GM18519 (cell line): ENCODE data around the gene LPP.

Source experiments
- ATAC-seq: cut with Tn5 transposase; IDR thresholded peaks from one replicate; pipeline ENCODE4 v1.9.1; 2021; ENCODE audit warnings: mild to moderate bottlenecking, moderate library complexity; ENCODE audit not compliant: unreplicated experiment, low FRiP score

LPP gene

DNA sequence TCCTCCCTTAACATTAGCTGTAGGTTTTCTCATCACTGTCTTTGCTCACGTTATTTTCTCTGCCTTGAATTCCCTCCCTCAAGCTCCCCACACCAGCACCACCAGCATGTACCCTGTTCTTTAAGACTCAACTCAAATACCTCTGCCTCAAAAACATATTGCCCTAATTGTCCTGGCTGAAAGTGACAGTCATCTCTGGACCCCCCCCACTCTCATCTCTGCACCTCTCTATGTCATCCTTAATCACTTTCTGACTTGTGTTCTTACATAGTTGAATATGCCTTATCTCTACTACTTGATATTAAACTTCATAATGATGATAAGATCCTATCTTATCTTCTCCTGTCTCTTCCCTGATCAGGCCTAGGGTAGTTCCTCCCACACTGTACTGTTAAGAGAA, 672.6 kb downstream of the LPP start:
- ATAC-seq: no peak

DNA sequence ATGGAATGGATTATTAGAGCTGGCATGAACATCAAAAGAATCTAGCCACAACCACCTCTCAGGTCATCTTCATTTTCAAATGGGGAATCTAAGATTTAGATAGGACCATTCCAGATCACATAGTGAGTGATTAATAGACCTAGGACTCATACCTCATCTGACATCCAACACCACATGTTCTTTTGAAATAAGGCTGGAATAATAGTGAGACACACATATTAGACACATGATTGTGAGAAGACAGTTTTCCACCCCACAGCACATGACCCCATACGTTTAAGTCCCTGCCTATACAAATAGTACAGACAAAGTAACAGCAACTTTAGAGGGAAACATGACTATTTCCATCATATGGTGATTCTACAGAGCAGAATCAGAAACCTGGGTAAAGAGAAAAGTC, 673.1 kb downstream of the LPP start:
- ATAC-seq: no peak

DNA sequence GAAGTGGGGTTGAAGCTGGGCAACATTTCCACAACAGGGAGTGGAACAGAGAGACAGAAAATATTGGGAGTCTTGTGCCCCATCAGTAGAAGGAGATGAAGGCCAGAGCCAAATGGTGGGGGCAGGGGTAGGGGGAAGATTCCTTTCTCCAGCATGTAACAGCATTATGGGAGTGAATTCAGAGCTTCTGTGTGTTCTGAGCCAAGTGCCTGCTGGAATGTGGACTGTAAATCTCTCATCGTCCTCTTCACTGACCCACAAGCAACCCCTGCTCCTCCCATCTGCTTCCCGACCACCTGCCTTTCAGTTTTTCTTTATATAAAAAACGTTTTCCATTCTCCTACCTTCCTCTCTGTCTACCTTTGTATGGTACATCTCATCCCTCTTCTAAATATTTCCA, 673.6 kb downstream of the LPP start:
- ATAC-seq: no peak

DNA sequence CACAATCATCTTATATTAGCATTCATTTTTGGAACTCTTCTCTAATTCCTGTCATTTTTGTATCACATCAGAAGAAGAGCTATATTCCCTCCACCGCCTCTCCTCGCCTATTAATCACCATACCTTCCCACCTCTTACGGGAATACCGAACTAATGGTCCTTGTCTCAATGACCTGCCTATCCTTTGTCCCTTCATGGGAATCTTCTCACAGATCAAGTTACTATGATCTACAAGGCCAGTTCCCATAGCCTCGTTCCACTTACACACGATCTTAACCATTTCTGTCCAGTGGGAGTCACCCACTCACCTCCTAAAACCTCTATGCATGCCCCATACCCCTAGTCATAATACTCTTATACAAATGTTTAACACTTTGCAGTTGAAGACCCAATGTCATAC, 675.2 kb downstream of the LPP start:
- ATAC-seq: no peak

DNA sequence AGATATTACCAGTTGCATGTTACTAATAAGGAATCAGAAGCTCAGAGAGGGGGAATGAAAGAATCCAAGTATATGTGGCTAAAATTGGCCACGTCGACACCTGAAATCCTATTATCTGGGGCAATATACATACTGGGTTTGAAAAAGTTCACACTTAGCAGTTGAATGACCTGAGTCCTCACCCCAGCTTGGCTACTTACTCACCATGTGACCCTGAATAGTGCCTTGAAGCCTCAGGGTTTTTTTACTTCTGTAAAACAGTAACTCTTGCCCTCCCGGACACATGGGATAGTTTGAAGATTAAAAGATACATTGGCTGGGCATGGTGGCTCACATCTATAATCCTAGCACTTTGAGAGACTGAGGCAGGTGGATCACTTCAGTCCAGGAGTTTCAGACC, 675.6 kb downstream of the LPP start:
- ATAC-seq: no peak

DNA sequence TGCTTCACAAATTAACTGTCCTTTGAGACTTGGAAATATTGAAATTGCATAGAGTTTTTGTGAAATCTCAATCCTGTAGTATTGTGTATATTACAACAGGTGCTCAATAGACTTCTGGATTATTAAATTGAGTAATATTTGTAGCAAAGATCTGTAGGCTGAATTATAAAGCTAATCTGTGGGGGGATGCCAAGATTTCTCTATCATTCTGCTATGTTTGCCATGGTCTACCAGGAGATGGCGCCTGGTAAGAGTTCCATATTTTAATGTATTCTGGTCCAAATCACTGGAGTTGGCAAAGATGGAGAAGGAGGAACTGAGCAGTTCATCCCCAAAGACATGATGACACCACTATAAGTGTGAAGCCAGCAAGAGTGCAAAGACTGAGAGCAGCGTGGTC, 676.9 kb downstream of the LPP start:
- ATAC-seq: no peak

DNA sequence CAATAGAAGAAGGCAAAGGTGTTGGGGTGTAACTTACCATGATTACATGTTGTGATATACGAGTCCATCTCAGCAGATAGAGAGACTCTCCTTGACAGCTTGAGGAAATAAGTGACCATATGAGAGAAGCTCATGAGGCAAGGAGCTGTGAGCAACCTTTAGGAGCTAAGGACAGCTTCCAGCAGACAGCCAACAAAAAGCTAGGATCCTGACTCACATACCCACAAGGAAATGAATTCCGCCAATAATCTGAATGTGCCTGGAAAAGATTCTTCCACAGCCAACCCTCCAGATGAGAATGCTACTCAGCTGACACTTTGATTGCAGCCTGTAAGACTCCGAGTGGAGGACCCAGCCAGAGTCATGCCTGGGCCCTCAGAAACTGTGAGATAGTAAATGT, 678.2 kb downstream of the LPP start:
- ATAC-seq: no peak

DNA sequence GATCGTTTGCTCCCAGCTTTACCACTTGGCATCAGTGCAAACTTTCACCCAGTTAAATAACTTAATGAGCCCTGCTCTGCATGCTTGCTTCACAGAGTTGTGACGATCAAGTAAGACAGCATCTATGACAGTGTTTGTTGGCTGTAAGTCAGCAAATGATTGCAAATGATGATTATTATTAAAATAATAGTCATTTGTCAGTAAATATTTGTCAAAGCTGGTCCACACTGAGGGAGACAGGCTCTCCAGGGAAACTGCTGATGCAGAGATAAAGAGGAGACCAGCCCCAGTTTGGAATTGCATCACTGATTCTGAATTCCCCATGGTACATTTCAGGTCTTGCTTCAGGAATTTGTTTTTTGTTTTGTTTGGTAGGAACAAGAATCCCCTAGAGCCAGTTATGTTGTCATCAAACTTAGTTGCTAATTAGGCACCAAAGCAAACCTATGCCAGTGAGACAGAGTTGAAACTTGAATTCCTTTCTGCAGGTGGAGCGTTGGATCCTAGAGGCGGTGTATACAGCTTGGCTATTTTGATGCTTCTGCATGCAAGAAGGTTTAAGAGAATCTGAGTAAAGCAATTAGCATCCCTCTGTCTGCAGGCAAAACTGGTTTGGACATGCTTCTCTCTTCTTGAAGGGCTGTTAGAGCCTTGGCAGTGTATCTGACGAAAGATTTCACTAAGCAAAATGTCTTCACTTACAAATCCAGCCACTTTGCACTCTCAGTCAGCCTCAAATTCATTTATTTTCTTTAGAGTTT, 679.2 kb downstream of the LPP start:
- no peak for ATAC-seq

DNA sequence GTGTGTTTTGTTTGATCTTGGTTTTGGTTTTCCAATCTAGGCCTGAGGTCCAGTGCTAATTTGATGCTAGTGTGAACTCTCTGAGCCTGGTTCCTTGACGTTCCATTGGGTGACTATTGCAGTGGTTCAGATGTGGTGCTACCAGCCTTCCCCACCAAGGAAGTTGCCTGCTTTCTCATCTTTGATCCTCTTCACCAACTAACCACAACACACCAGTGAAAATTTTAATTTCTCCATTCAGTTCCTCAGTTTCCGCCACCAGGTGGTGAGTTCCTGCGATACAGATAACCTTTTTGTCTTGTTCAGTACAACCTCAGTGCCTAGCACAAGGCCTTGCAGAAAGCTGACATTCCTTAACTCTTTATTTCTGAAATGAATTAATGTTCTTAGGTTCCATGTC, 680.4 kb downstream of the LPP start:
- ATAC-seq: no peak

DNA sequence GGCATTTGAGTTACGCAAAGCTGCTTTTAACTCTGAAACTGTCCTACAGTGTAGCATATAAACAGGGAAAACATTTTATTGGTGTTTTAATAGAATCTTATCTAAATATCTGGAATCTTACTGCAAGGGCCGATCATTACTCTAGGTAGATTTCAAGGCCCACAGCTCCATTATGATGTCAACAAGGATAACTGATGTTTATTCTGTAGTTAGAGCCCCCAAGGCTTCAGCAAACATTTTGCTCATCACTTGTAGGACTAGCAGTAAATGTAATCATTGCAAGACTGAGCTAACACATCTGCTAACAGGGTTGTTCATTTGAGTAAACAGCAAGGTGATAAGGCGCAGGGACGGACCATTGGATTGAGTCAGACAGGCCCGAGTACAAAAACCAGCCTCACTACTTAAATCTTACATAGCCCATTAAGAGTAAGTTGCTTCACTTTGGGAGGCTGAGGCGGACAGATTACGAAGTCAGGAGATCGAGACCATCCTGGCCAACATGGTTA, 685.3 kb downstream of the LPP start:
- no peak for ATAC-seq

DNA sequence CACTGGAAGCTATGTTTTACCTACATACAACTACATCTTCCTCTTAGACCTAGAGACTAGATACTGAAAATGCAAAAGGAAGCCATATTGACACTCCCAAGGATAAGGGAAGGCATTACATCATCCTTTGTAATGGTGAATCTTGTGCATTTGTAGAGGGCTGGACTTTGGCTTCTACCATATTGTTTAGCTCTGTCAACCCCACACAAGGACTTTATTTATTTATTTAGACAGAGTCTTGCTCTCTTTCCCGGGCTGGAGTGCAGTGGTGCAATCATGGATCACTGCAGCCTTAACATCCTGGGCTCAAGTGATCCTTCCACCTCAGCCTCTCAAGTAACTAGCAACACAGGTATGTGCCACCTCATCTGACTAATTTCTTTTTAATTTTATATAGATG, 686.3 kb downstream of the LPP start:
- no peak for ATAC-seq

DNA sequence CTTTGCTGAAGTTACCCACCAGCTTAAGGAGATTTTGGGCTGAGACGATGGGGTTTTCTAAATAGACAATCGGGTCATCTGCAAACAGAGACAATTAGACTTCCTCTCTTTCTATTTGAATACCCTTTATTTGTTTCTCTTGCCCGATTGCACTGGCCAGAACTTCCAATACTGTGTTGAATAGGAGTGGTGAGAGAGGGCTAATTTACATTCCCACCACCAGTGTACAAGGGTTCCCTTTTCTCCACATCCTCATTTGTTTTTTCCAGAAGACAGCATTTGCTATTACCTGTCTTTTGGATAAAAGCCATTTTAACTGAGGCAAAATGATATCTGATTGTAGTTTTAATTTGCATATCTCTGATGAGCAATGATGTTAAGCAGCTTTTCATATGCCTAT, 687.9 kb downstream of the LPP start:
- ATAC-seq: no peak

DNA sequence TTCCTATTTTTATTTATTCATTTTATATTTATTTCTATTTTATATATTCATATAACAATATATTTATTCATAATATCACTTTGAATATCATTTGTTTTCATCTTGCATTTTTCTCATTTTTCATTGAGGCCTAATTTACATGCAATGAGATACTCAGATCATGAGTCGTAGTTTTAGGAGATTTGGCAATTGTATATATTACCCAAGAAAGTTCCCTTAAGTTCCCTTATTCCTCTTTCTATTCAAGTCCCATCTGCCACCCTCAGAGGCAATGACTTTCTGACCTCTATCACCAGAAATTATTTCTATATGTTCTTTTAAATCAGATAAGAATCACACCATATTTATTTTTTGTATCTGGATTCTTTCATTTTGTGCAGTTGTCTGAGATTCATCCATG, 688.7 kb downstream of the LPP start:
- no peak for ATAC-seq

DNA sequence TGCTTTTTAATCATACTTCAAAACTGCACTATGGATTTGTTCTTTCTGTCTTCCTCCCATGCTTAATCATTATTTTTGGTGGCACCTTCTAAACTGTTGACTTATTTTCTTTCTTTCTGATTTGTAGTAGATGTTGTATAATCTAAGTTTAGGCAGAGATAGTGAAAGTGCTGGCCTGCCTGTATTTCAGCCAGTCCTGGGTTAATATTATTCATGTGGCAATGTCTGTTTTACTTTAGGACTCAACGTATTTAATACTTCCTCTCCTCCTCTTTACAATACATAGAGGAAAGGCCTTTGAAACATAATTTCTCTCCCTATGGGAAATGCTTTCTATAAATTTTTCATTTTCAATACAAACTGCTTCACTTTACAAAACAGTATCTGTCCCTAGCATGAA, 690.1 kb downstream of the LPP start:
- no peak for ATAC-seq

DNA sequence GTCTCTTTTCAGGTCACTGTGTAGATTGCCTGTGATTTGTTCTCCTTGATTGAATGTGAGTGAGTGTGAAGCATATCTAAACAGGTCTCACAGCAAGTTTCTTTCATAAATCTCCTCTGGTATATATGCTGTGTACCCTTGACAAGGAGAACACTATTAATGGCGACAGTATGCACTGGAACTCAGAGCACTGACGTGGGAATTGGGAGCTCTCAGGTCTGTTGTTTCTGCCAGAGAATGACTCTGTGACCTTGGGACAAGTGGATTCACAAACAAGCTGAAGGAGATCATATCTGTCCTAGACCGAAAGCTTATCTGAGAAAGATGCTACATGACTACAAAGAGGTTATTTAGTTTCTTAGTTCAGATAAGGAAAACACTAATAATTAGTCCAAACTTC, 691.6 kb downstream of the LPP start:
- no peak for ATAC-seq

DNA sequence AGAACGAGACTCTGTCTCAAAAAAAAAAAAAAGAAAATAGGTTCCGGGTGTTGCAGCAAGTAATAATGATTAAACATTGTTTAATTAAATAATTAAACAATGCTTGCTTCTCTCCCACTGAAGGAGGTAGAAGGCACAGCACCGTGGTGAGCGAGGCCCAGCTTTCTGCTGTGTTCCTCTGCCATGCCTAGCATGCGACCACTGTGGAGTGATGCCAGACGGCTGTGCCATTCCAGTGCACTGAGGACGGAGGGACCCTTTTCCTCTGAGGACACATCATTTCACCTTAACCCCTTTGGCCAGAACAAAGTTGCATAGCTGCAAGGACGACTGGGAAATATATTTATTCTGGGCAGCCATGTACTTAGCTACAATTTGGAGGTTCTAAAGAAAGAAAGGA, 695.0 kb downstream of the LPP start:
- ATAC-seq: no peak

DNA sequence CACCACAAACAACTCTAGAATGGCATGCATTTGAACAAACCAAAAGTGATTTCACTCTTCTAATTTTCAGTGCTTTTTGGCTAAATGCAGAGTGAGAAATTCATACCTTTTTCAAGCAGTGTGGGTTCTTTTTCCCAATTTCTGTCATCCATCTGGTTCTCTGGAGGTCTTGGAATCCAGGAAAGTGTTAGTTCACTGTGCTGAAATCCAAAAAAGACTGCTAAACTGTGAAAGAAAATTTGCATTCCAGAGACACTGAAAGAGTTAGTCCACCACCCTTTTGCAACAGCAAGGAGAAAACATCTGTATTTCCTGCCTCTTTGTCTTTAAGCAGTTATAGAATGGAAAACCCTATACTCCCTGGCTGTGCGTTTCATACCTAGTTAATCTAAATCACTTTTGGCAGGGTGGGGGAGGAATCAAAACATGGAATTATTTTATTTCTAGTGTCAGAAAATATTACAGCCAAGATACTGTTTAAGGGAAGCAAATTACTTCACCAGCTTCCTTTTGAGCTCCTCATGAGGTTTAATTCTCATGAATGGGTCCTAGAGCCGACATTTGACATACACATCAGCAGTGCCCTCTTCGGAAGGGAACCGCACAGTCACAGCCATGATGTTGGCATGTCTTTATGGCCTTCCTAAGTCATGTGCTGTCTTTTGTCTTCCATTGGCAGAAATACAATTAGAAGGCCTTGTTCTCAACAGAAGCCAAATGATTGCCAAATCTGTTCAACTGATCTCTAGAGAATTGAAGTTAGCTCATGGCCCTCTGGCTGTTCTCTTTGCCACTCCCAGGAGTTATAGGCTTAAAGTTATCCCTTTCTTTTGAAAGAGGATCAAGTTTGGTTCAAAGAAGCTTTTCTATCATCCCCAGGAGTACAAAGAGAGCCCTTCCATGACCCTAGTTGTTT, 700.2 kb downstream of the LPP start:
- ATAC-seq: no peak

DNA sequence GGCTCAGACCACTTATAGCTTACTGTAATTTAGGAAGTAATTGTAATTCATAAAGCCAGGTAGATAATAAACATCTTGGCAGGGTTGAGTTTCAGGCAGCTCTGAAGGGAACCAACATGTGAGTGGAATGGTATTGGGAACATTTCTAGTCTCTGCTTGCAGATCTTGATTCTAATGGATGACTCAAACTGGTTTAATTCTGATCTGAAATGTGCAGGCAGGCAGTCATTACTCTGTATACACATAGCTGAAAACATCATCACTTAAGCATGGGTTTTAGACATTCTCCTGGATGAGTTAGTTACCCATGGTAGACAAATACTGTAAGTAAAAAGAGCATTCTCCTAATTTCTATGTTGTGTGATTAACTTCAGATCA, 700.8 kb downstream of the LPP start:
- no peak for ATAC-seq

DNA sequence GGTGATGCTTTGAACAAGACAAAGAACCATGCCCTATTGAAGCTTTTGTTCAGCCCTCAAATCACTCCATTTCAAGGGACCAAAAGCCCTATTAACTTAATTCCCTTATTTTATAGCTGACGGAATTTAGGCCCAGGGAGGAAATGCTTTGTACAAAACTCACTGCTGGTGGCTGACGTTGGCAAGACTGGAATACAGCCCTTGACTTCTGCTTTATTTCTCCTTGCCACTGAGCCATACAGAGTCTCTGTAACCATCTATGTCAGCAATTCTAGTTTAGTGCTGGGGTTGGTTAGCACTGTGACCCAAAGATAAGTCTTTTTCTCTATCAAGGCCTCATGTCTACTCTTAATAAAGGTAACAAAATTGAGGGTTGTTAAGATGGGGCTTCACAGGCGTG, 701.7 kb downstream of the LPP start:
- ATAC-seq: no peak

DNA sequence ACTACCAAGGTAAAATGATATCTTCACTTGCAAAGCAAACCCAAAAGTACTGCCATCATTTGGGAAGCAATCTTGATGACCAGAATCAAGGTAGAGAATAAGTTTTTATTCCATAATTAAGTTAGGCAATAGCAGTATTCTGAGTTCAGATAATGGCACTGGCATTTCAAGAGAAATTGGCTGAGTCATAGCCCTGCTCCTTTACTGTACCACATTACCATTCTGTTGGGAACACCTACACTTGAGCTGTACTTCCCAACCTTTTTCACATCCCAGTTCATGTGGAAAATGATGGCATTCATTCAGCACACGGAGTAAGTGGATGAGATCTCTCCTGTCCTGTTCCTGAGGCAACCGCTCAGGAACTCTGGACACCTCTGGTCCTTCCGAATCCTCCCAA, 706.2 kb downstream of the LPP start:
- ATAC-seq: no peak

DNA sequence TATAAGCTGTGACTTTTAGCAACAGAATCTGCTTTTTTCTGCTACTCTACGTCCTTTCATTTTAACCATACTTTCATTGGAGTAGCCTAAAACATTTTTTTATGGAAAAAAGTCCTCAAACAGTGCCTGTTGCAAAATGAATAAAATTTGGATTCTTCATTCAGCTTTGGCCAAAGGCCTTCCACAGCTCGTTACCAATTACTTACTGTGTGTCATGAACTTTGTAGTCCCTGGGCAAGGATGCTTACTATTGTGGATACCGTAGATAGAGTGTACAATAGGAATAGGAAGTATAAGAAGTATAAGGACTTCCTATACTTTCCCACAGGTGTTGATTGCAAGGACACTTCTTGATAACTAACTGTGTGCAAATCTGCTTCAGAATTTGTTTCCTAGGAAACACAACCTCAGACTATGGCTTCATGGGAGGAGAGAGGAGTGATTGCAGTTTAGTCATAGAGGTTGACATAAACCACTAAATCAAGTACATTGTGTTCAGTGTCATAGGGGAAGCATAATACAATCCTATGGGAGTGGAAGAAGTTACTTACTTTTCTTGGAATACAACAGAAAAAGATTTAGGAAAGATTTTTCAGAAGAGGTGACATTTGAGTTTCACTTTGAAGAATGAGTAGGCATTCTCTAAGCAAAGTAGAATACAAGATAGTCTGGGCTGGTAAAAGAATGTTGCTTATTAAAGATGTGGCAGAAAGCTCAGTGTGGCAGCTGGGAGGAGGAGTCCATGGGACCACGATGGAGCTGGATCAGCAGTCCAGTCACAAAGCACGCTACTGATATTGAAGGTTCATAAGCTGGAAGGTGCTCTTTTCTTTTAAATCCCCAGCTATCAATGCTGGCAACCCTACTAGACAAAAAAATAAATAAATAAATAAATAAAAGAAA, 708.1 kb downstream of the LPP start:
- no peak for ATAC-seq
